ENCODE results near the gene OTOR.

DNA sequence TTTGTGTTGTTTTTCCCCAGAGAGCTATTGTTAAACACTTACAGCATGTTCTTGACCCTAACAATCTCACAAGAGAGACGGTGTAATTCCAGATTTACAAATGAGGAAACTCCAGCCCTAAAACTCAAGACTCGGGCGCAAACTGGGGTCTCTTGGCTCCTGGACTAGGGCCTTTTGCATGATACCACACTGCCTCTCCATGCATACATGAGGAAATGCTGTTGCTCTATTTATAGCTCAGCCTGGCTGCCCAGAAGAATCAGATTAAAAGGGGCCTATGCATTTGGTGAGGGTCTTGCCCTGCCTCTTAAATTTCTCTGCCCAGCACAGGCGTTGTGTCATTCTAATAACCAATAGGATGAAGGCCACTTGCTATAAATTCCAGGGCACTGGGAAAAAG is 48.9 kb upstream of the OTOR start:
- TF ChIP-seq YY1 (IDR thresholded peaks at IDR 0.05; ENCODE audit: insufficient read depth, insufficient read length): no peak
- no peak for TF ChIP-seq ZNF274 (IDR thresholded peaks at IDR 0.05; ENCODE audit: low read depth, low read length)
